Measurements from ENCODE around the gene UBE2A.
A peak's percentile ranks its signal among the peaks of the same experiment; 100 is the strongest.

Gene UBE2A

GRCh38 chrX:119573840-119574393 is 446 bp upstream of the UBE2A start:
- no peaks in the 10 kb centered on the region for H3K27me3 ChIP-seq (ENCODE audit: insufficient read depth, low read length)
- H3K36me3 ChIP-seq (ENCODE audit: insufficient read depth, low read length), result no peaks in the 10 kb centered on the region
- H3K79me2 ChIP-seq (ENCODE audit: control insufficient read depth, insufficient read depth, low read length, unreplicated experiment), result peaks cover 20% of the 10 kb centered on the region
- peak overlapping the region; percentile 71 for H3K27ac ChIP-seq (ENCODE audit: low read depth, low read length)
- H2AFZ ChIP-seq (ENCODE audit: low read length, unreplicated experiment), result peak overlapping the region; percentile 75
- H3K4me3 ChIP-seq (ENCODE audit: low read depth, low read length), result peak overlapping the region; percentile 79
- peaks cover 11% of the 10 kb centered on the region for H3K4me1 ChIP-seq (ENCODE audit: control insufficient read depth, insufficient read depth, low read length, unreplicated experiment)

- no peaks in the 10 kb centered on the region for H3K27me3 ChIP-seq (ENCODE audit: insufficient read depth, low read length)
- peaks cover 7% of the 10 kb centered on the region for H3K4me1 ChIP-seq (ENCODE audit: control insufficient read depth, insufficient read depth, low read length, unreplicated experiment)
- no peak overlapping the region for H2AFZ ChIP-seq (ENCODE audit: low read length, unreplicated experiment)
- H3K79me2 ChIP-seq (ENCODE audit: control insufficient read depth, insufficient read depth, low read length, unreplicated experiment), result peaks cover 23% of the 10 kb centered on the region
- H3K27ac ChIP-seq (ENCODE audit: low read depth, low read length), result no peak overlapping the region
- H3K4me3 ChIP-seq (ENCODE audit: low read depth, low read length), result no peak overlapping the region
- no peaks in the 10 kb centered on the region for H3K36me3 ChIP-seq (ENCODE audit: insufficient read depth, low read length)
Observed at GRCh38 chrX:119579414-119579813, 5.1 kb downstream of the UBE2A start.

- H3K4me1 ChIP-seq (ENCODE audit: control insufficient read depth, insufficient read depth, low read length, unreplicated experiment), result no peaks in the 10 kb centered on the region
- no peaks in the 10 kb centered on the region for H3K27me3 ChIP-seq (ENCODE audit: insufficient read depth, low read length)
- no peak overlapping the region for H3K27ac ChIP-seq (ENCODE audit: low read depth, low read length)
- no peak overlapping the region for H3K4me3 ChIP-seq (ENCODE audit: low read depth, low read length)
- no peaks in the 10 kb centered on the region for H3K36me3 ChIP-seq (ENCODE audit: insufficient read depth, low read length)
- H3K79me2 ChIP-seq (ENCODE audit: control insufficient read depth, insufficient read depth, low read length, unreplicated experiment), result peaks cover 2% of the 10 kb centered on the region
- H2AFZ ChIP-seq (ENCODE audit: low read length, unreplicated experiment), result no peak overlapping the region
Observed at GRCh38 chrX:119583431-119584059, 9.2 kb downstream of the UBE2A start.

GRCh38 chrX:119589810-119590209 is 15.4 kb downstream of the UBE2A start:
- Histone ChIP-seq H3K79me2 (ENCODE audit: control insufficient read depth, insufficient read depth, low read length, unreplicated experiment) (no peaks in the 10 kb centered on the region), H2AFZ (ENCODE audit: low read length, unreplicated experiment) (no peak overlapping the region), H3K4me1 (ENCODE audit: control insufficient read depth, insufficient read depth, low read length, unreplicated experiment) (no peaks in the 10 kb centered on the region), H3K4me3 (ENCODE audit: low read depth, low read length) (no peak overlapping the region), H3K27ac (ENCODE audit: low read depth, low read length) (no peak overlapping the region), H3K36me3 (ENCODE audit: insufficient read depth, low read length) (no peaks in the 10 kb centered on the region), H3K27me3 (ENCODE audit: insufficient read depth, low read length) (no peaks in the 10 kb centered on the region)

- Histone ChIP-seq H3K27me3 (ENCODE audit: insufficient read depth, low read length) (no peaks in the 10 kb centered on the region), H3K79me2 (ENCODE audit: control insufficient read depth, insufficient read depth, low read length, unreplicated experiment) (peaks cover 49% of the 10 kb centered on the region), H3K36me3 (ENCODE audit: insufficient read depth, low read length) (no peaks in the 10 kb centered on the region), H2AFZ (ENCODE audit: low read length, unreplicated experiment) (no peak overlapping the region), H3K4me3 (ENCODE audit: low read depth, low read length) (no peak overlapping the region), H3K27ac (ENCODE audit: low read depth, low read length) (no peak overlapping the region), H3K4me1 (ENCODE audit: control insufficient read depth, insufficient read depth, low read length, unreplicated experiment) (peaks cover 3% of the 10 kb centered on the region)
Observed at GRCh38 chrX:119602701-119603255, 28.4 kb downstream of the UBE2A start.

- H3K4me1 ChIP-seq (ENCODE audit: control insufficient read depth, insufficient read depth, low read length, unreplicated experiment), result peaks cover 3% of the 10 kb centered on the region
- H3K4me3 ChIP-seq (ENCODE audit: low read depth, low read length), result peak overlapping the region; percentile 93
- peaks cover 47% of the 10 kb centered on the region for H3K79me2 ChIP-seq (ENCODE audit: control insufficient read depth, insufficient read depth, low read length, unreplicated experiment)
- H3K36me3 ChIP-seq (ENCODE audit: insufficient read depth, low read length), result no peaks in the 10 kb centered on the region
- H3K27me3 ChIP-seq (ENCODE audit: insufficient read depth, low read length), result no peaks in the 10 kb centered on the region
- H3K27ac ChIP-seq (ENCODE audit: low read depth, low read length), result no peak overlapping the region
- no peak overlapping the region for H2AFZ ChIP-seq (ENCODE audit: low read length, unreplicated experiment)
Observed at GRCh38 chrX:119604766-119605463, 30.6 kb downstream of the UBE2A start.

GRCh38 chrX:119605464-119606279 is 31.3 kb downstream of the UBE2A start:
- peak overlapping the region; percentile 93 for H3K4me3 ChIP-seq (ENCODE audit: low read depth, low read length)
- H3K79me2 ChIP-seq (ENCODE audit: control insufficient read depth, insufficient read depth, low read length, unreplicated experiment), result peaks cover 44% of the 10 kb centered on the region
- H3K36me3 ChIP-seq (ENCODE audit: insufficient read depth, low read length), result no peaks in the 10 kb centered on the region
- H3K27ac ChIP-seq (ENCODE audit: low read depth, low read length), result peak overlapping the region; percentile 80; the same call in 1 of the 2 replicates
- H3K4me1 ChIP-seq (ENCODE audit: control insufficient read depth, insufficient read depth, low read length, unreplicated experiment), result peaks cover 6% of the 10 kb centered on the region
- H2AFZ ChIP-seq (ENCODE audit: low read length, unreplicated experiment), result peak overlapping the region; percentile 38
- no peaks in the 10 kb centered on the region for H3K27me3 ChIP-seq (ENCODE audit: insufficient read depth, low read length)

GRCh38 chrX:119606280-119607017 is 32.1 kb downstream of the UBE2A start, which contains the start of gene NKRF:
TSS of gene NKRF (minus strand) at chrX:119606424.
- H2AFZ ChIP-seq (ENCODE audit: low read length, unreplicated experiment), result peak within 1 kb of the TSS; percentile 76
- no peaks in the 10 kb centered on the region for H3K27me3 ChIP-seq (ENCODE audit: insufficient read depth, low read length)
- H3K79me2 ChIP-seq (ENCODE audit: control insufficient read depth, insufficient read depth, low read length, unreplicated experiment), result peaks cover 44% of the 10 kb centered on the region
- H3K4me3 ChIP-seq (ENCODE audit: low read depth, low read length), result peak within 1 kb of the TSS; percentile 93
- peaks cover 6% of the 10 kb centered on the region for H3K4me1 ChIP-seq (ENCODE audit: control insufficient read depth, insufficient read depth, low read length, unreplicated experiment)
- peak within 1 kb of the TSS; percentile 80 for H3K27ac ChIP-seq (ENCODE audit: low read depth, low read length)
- no peaks in the 10 kb centered on the region for H3K36me3 ChIP-seq (ENCODE audit: insufficient read depth, low read length)

GRCh38 chrX:119607018-119607389 is 32.6 kb downstream of the UBE2A start:
- H3K4me3 ChIP-seq (ENCODE audit: low read depth, low read length), result peak overlapping the region; percentile 93
- no peaks in the 10 kb centered on the region for H3K36me3 ChIP-seq (ENCODE audit: insufficient read depth, low read length)
- H3K27ac ChIP-seq (ENCODE audit: low read depth, low read length), result peak overlapping the region; percentile 80
- peaks cover 6% of the 10 kb centered on the region for H3K4me1 ChIP-seq (ENCODE audit: control insufficient read depth, insufficient read depth, low read length, unreplicated experiment)
- no peaks in the 10 kb centered on the region for H3K27me3 ChIP-seq (ENCODE audit: insufficient read depth, low read length)
- peak overlapping the region; percentile 76 for H2AFZ ChIP-seq (ENCODE audit: low read length, unreplicated experiment)
- H3K79me2 ChIP-seq (ENCODE audit: control insufficient read depth, insufficient read depth, low read length, unreplicated experiment), result peaks cover 39% of the 10 kb centered on the region

GRCh38 chrX:119614776-119615175 is 40.4 kb downstream of the UBE2A start:
- H3K36me3 ChIP-seq (ENCODE audit: insufficient read depth, low read length), result no peaks in the 10 kb centered on the region
- H3K79me2 ChIP-seq (ENCODE audit: control insufficient read depth, insufficient read depth, low read length, unreplicated experiment), result no peaks in the 10 kb centered on the region
- no peak overlapping the region for H3K4me3 ChIP-seq (ENCODE audit: low read depth, low read length)
- H3K27me3 ChIP-seq (ENCODE audit: insufficient read depth, low read length), result no peaks in the 10 kb centered on the region
- no peak overlapping the region for H3K27ac ChIP-seq (ENCODE audit: low read depth, low read length)
- no peak overlapping the region for H2AFZ ChIP-seq (ENCODE audit: low read length, unreplicated experiment)
- H3K4me1 ChIP-seq (ENCODE audit: control insufficient read depth, insufficient read depth, low read length, unreplicated experiment), result peaks cover 2% of the 10 kb centered on the region
